ENCODE results near the gene ACYP2.

DNA sequence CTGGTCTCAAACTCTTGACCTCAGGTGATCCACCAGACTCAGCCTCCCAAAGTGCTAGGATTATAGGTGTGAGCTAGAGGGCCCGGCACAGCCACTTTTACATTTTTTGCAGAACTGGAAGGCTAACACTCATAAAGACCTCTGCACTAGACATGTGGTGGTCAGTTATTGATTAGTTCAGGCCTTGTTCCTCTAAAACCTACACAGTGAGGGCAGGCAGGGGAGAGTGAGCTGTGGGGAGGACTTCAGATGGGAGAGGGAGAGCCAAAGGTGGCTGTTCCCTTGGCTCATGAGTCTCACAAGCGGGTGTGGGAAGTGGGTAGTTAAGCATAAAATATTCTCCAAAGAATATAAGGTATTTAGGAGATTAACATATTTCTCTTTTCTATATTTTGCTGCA is 29.3 kb upstream of the ACYP2 start:
- TF ChIP-seq, protein P1, sequence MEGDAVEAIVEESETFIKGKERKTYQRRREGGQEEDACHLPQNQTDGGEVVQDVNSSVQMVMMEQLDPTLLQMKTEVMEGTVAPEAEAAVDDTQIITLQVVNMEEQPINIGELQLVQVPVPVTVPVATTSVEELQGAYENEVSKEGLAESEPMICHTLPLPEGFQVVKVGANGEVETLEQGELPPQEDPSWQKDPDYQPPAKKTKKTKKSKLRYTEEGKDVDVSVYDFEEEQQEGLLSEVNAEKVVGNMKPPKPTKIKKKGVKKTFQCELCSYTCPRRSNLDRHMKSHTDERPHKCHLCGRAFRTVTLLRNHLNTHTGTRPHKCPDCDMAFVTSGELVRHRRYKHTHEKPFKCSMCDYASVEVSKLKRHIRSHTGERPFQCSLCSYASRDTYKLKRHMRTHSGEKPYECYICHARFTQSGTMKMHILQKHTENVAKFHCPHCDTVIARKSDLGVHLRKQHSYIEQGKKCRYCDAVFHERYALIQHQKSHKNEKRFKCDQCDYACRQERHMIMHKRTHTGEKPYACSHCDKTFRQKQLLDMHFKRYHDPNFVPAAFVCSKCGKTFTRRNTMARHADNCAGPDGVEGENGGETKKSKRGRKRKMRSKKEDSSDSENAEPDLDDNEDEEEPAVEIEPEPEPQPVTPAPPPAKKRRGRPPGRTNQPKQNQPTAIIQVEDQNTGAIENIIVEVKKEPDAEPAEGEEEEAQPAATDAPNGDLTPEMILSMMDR (IDR thresholded peaks at IDR 0.05) = no peak
- no peak for TF ChIP-seq POLR2A (IDR thresholded peaks at IDR 0.05)
